Progenitor cell of endocrine pancreas (in vitro differentiated cells): ENCODE results near the gene RAB3C. TPM values are rescaled to one million over a fixed set of nuclear protein-coding genes. Genes with fewer than 3 reads are reported as not detected.

Experiments used
- DNase-seq: peaks from one replicate; pipeline ENCODE4 v3.0.0; 2021; ENCODE audit warnings: low spot score; ENCODE audit not compliant: unreplicated experiment
- H3K27ac Mint-ChIP-seq: 2 replicates; pipeline ENCODE4 v1.8.0; 2021; ENCODE audit warnings: mild to moderate bottlenecking, moderate library complexity, mixed read lengths
- H3K27me3 Mint-ChIP-seq: 2 replicates; pipeline ENCODE4 v1.8.0; 2021; ENCODE audit warnings: mixed read lengths
- H3K36me3 Mint-ChIP-seq: 2 replicates; pipeline ENCODE4 v1.8.0; 2022; ENCODE audit warnings: mixed read lengths; ENCODE audit not compliant: insufficient read depth
- H3K4me1 Mint-ChIP-seq: 2 replicates; pipeline ENCODE4 v1.8.0; 2021; ENCODE audit warnings: low read depth, mixed read lengths
- H3K4me3 Mint-ChIP-seq: 2 replicates; pipeline ENCODE4 v1.8.0; 2021; ENCODE audit warnings: low read depth, mild to moderate bottlenecking, moderate library complexity, mixed read lengths
- H3K9me3 Mint-ChIP-seq: 2 replicates; pipeline ENCODE4 v1.8.0; 2021; ENCODE audit warnings: low read depth, mixed read lengths
- CTCF ChIP-seq: fragments of 200-600 bp; sonication (generic); IDR thresholded peaks from one replicate; pipeline ENCODE4 v1.5.0; 2021; ENCODE audit warnings: antibody characterized with exemption, mild to moderate bottlenecking; ENCODE audit not compliant: unreplicated experiment
- total RNA-seq: library from RNA; stranded (reverse); gene quantifications from 2 replicates; pipeline ENCODE4 v1.2.1, GENCODE V29; 2021

The RAB3C gene
- total RNA-seq, 1 donor from 2014 or later: 25.2 TPM

GRCh38 chr5:58631895-58632294, 49.0 kb downstream of the RAB3C start:
- no peak overlapping the region for H3K4me3 Mint-ChIP-seq
- H3K4me1 Mint-ChIP-seq: peaks cover 24% of the 10 kb centered on the region
- no peak for DNase-seq
- H3K27ac Mint-ChIP-seq: no peak overlapping the region
- H3K36me3 Mint-ChIP-seq: no peaks in the 10 kb centered on the region
- H3K27me3 Mint-ChIP-seq: no peaks in the 10 kb centered on the region
- no peak for TF ChIP-seq CTCF
- H3K9me3 Mint-ChIP-seq: no peaks in the 10 kb centered on the region

GRCh38 chr5:58635416-58635815, 52.5 kb downstream of the RAB3C start:
- TF ChIP-seq CTCF: no peak
- Mint-ChIP-seq H3K36me3 (no peaks in the 10 kb centered on the region), H3K27ac (no peak overlapping the region), H3K4me3 (no peak overlapping the region), H3K4me1 (peaks cover 4% of the 10 kb centered on the region), H3K9me3 (no peaks in the 10 kb centered on the region), H3K27me3 (no peaks in the 10 kb centered on the region)
- DNase-seq: no peak

GRCh38 chr5:58640011-58640410, 57.1 kb downstream of the RAB3C start:
- no peak for TF ChIP-seq CTCF
- Mint-ChIP-seq H3K4me3 (no peak overlapping the region), H3K36me3 (no peaks in the 10 kb centered on the region), H3K4me1 (no peaks in the 10 kb centered on the region), H3K27ac (no peak overlapping the region), H3K9me3 (no peaks in the 10 kb centered on the region), H3K27me3 (no peaks in the 10 kb centered on the region)
- DNase-seq: no peak

- H3K9me3 Mint-ChIP-seq: no peaks in the 10 kb centered on the region
- no peak for DNase-seq
- no peaks in the 10 kb centered on the region for H3K27me3 Mint-ChIP-seq
- no peaks in the 10 kb centered on the region for H3K36me3 Mint-ChIP-seq
- TF ChIP-seq CTCF: no peak
- H3K27ac Mint-ChIP-seq: no peak overlapping the region
- H3K4me1 Mint-ChIP-seq: no peaks in the 10 kb centered on the region
- H3K4me3 Mint-ChIP-seq: no peak overlapping the region
Observed at GRCh38 chr5:58641533-58641932, 58.7 kb downstream of the RAB3C start.

GRCh38 chr5:58648846-58649245, 66.0 kb downstream of the RAB3C start:
- no peaks in the 10 kb centered on the region for H3K9me3 Mint-ChIP-seq
- H3K36me3 Mint-ChIP-seq: no peaks in the 10 kb centered on the region
- H3K4me3 Mint-ChIP-seq: no peak overlapping the region
- no peak for TF ChIP-seq CTCF
- no peaks in the 10 kb centered on the region for H3K27me3 Mint-ChIP-seq
- no peaks in the 10 kb centered on the region for H3K4me1 Mint-ChIP-seq
- no peak for DNase-seq
- no peak overlapping the region for H3K27ac Mint-ChIP-seq
